ENCODE data around the gene SLC35C1. TPM values are rescaled to one million over a fixed set of nuclear protein-coding genes. Genes with fewer than 3 reads are reported as not detected.

SLC35C1 gene
- total RNA-seq, 4 donors from 2014 or later = 20.5 to 33.5 (median 27.2) TPM

GRCh38 chr11:45811571-45812290 lies 6.8 kb downstream of the SLC35C1 start:
- TF ChIP-seq POLR2A (IDR thresholded peaks at IDR 0.05) (no peak), EP300 (IDR thresholded peaks at IDR 0.05) (no peak), CTCF (IDR thresholded peaks at IDR 0.05) (no peak)
- peaks cover 0 to 35% (median 18%) of the 10 kb centered on the region in 4 donors for H3K4me1 ChIP-seq
- no peaks in the 10 kb centered on the region for H3K27me3 ChIP-seq
- no peak for DNase-seq (ENCODE audit: low spot score in 2 of 2)
- H3K27ac ChIP-seq = no peak overlapping the region
- no peak overlapping the region for H3K4me3 ChIP-seq
- WGBS, 2 donors = 80 to 91% methylated on average over 7 to 8 of the region's 8 CpGs
- no peaks in the 10 kb centered on the region for H3K9me3 ChIP-seq
- peaks cover 0 to 43% (median 0%) of the 10 kb centered on the region in 3 donors for H3K36me3 ChIP-seq

- Histone ChIP-seq H3K27ac (no peak overlapping the region), H3K36me3 (peaks cover 0 to 43% (median 0%) of the 10 kb centered on the region in 3 donors), H3K4me3 (no peak overlapping the region), H3K9me3 (no peaks in the 10 kb centered on the region), H3K4me1 (peaks cover 0 to 24% (median 7%) of the 10 kb centered on the region in 4 donors), H3K27me3 (no peaks in the 10 kb centered on the region)
- TF ChIP-seq CTCF (IDR thresholded peaks at IDR 0.05) (no peak), POLR2A (IDR thresholded peaks at IDR 0.05) (no peak), EP300 (IDR thresholded peaks at IDR 0.05) (no peak)
- DNase-seq (ENCODE audit: low spot score in 2 of 2) = no peak
- WGBS, 2 donors = 66 to 72% methylated on average over 7 of the region's 7 CpGs
These were observed 7.9 kb downstream of the SLC35C1 start for GRCh38 chr11:45812581-45813548.

- no peak overlapping the region for H3K27ac ChIP-seq
- H3K4me1 ChIP-seq = no peaks in the 10 kb centered on the region
- no peak overlapping the region for H3K4me3 ChIP-seq
- 64 to 82% methylated on average over 3 of the region's 3 CpGs for WGBS, 2 donors
- peaks cover 0 to 20% (median 0%) of the 10 kb centered on the region in 3 donors for H3K36me3 ChIP-seq
- no peaks in the 10 kb centered on the region for H3K9me3 ChIP-seq
- no peaks in the 10 kb centered on the region for H3K27me3 ChIP-seq
- TF ChIP-seq CTCF (IDR thresholded peaks at IDR 0.05) = no peak
- no peak for TF ChIP-seq POLR2A (IDR thresholded peaks at IDR 0.05)
- no peak for TF ChIP-seq EP300 (IDR thresholded peaks at IDR 0.05)
- DNase-seq (ENCODE audit: low spot score in 2 of 2) = no peak
These were observed 10.8 kb downstream of the SLC35C1 start for GRCh38 chr11:45815747-45816146.

GRCh38 chr11:45816614-45817013 lies 11.7 kb downstream of the SLC35C1 start:
- no peak for TF ChIP-seq EP300 (IDR thresholded peaks at IDR 0.05)
- no peak for TF ChIP-seq POLR2A (IDR thresholded peaks at IDR 0.05)
- TF ChIP-seq CTCF (IDR thresholded peaks at IDR 0.05) = no peak
- H3K4me1 ChIP-seq = no peaks in the 10 kb centered on the region
- peaks cover 0 to 12% (median 0%) of the 10 kb centered on the region in 3 donors for H3K36me3 ChIP-seq
- DNase-seq (ENCODE audit: low spot score in 2 of 2) = no peak
- H3K9me3 ChIP-seq = no peaks in the 10 kb centered on the region
- WGBS, 2 donors = 48 to 71% methylated on average over 3 of the region's 3 CpGs
- H3K27ac ChIP-seq = no peak overlapping the region
- H3K27me3 ChIP-seq = no peaks in the 10 kb centered on the region
- no peak overlapping the region for H3K4me3 ChIP-seq
